ENCODE data around the gene NDEL1. TPM values are rescaled to one million over a fixed set of nuclear protein-coding genes. Genes with fewer than 3 reads are reported as not detected.

The NDEL1 gene
- total RNA-seq, 4 donors from 2014 or later, result 58.1 to 67.3 (median 63.4) TPM

- Histone ChIP-seq H3K36me3 (no peaks in the 10 kb centered on the region), H3K27ac (no peak overlapping the region), H3K9me3 (no peaks in the 10 kb centered on the region), H3K4me3 (no peak overlapping the region), H3K27me3 (peaks cover 32% of the 10 kb centered on the region), H3K4me1 (peaks cover 0 to 8% (median 0%) of the 10 kb centered on the region in 3 donors)
- TF ChIP-seq EP300 (IDR thresholded peaks at IDR 0.05) (no peak), CTCF (IDR thresholded peaks at IDR 0.05) (no peak), POLR2A (IDR thresholded peaks at IDR 0.05) (no peak), POLR2AphosphoS5 (IDR thresholded peaks at IDR 0.05) (no peak)
- no peak for ATAC-seq
- 54 to 68% methylated on average over 9 to 13 of the region's 14 CpGs for WGBS, 2 donors (ENCODE audit: low coverage in 1 of 2)
Observed at GRCh38 chr17:8408371-8408770, 27.3 kb upstream of the NDEL1 start.

GRCh38 chr17:8409966-8410882, 25.5 kb upstream of the NDEL1 start:
- H3K9me3 ChIP-seq, result no peaks in the 10 kb centered on the region
- peak; percentile 90 for ATAC-seq
- peak; percentile 81 to 91 (median 87) for TF ChIP-seq CTCF (IDR thresholded peaks at IDR 0.05)
- TF ChIP-seq EP300 (IDR thresholded peaks at IDR 0.05), result no peak
- TF ChIP-seq POLR2AphosphoS5 (IDR thresholded peaks at IDR 0.05), result peak; percentile 61
- peaks cover 29% of the 10 kb centered on the region for H3K27me3 ChIP-seq
- no peaks in the 10 kb centered on the region for H3K36me3 ChIP-seq
- H3K27ac ChIP-seq, result no peak overlapping the region
- H3K4me3 ChIP-seq, result no peak overlapping the region
- peaks cover 0 to 8% (median 0%) of the 10 kb centered on the region in 3 donors for H3K4me1 ChIP-seq
- WGBS, 2 donors (ENCODE audit: low coverage in 1 of 2), result 21 to 26% methylated on average over 9 to 18 of the region's 19 CpGs

- Histone ChIP-seq H3K36me3 (no peaks in the 10 kb centered on the region), H3K4me3 (no peak overlapping the region), H3K9me3 (no peaks in the 10 kb centered on the region), H3K27me3 (peaks cover 29% of the 10 kb centered on the region), H3K4me1 (peaks cover 0 to 8% (median 0%) of the 10 kb centered on the region in 3 donors), H3K27ac (no peak overlapping the region)
- TF ChIP-seq POLR2AphosphoS5 (IDR thresholded peaks at IDR 0.05) (no peak), POLR2A (IDR thresholded peaks at IDR 0.05) (no peak)
- 56 to 60% methylated on average over 1 of the region's 1 CpG for WGBS, 2 donors (ENCODE audit: low coverage in 1 of 2)
- no peak for ATAC-seq
Observed at GRCh38 chr17:8410883-8411238, 24.8 kb upstream of the NDEL1 start.

- no peaks in the 10 kb centered on the region for H3K9me3 ChIP-seq
- TF ChIP-seq EP300 (IDR thresholded peaks at IDR 0.05) (no peak), CTCF (IDR thresholded peaks at IDR 0.05) (no peak)
- 72 to 87% methylated on average over 5 of the region's 5 CpGs for WGBS, 2 donors (ENCODE audit: low coverage in 1 of 2)
- H3K27ac ChIP-seq, result no peak overlapping the region
- H3K4me3 ChIP-seq, result no peak overlapping the region
- peaks cover 29% of the 10 kb centered on the region for H3K27me3 ChIP-seq
- H3K36me3 ChIP-seq, result no peaks in the 10 kb centered on the region
- ATAC-seq, result no peak
- H3K4me1 ChIP-seq, result peaks cover 0 to 8% (median 0%) of the 10 kb centered on the region in 3 donors
Observed at GRCh38 chr17:8412089-8412488, 23.6 kb upstream of the NDEL1 start.

- TF ChIP-seq POLR2AphosphoS5 (IDR thresholded peaks at IDR 0.05), result no peak
- no peak for TF ChIP-seq EP300 (IDR thresholded peaks at IDR 0.05)
- Histone ChIP-seq H3K36me3 (no peaks in the 10 kb centered on the region), H3K27me3 (peaks cover 29% of the 10 kb centered on the region), H3K27ac (no peak overlapping the region), H3K9me3 (no peaks in the 10 kb centered on the region), H3K4me1 (peaks cover 0 to 8% (median 0%) of the 10 kb centered on the region in 3 donors), H3K4me3 (no peak overlapping the region)
- no peak for ATAC-seq
- WGBS, 2 donors (ENCODE audit: low coverage in 1 of 2), result 53 to 95% methylated on average over 3 of the region's 4 CpGs
Observed at GRCh38 chr17:8413328-8413727, 22.4 kb upstream of the NDEL1 start.

GRCh38 chr17:8413938-8414337, 21.7 kb upstream of the NDEL1 start:
- no peak for ATAC-seq
- Histone ChIP-seq H3K27ac (no peak overlapping the region), H3K4me1 (peaks cover 0 to 8% (median 0%) of the 10 kb centered on the region in 3 donors), H3K27me3 (peaks cover 29% of the 10 kb centered on the region), H3K9me3 (no peaks in the 10 kb centered on the region), H3K36me3 (no peaks in the 10 kb centered on the region), H3K4me3 (no peak overlapping the region)
- TF ChIP-seq EP300 (IDR thresholded peaks at IDR 0.05) (no peak), POLR2AphosphoS5 (IDR thresholded peaks at IDR 0.05) (no peak), CTCF (IDR thresholded peaks at IDR 0.05) (no peak), POLR2A (IDR thresholded peaks at IDR 0.05) (no peak)
